ENCODE results near the gene NT5M. TPM values are rescaled to one million over a fixed set of nuclear protein-coding genes. Genes with fewer than 3 reads are reported as not detected.
A peak's percentile ranks its signal among the peaks of the same experiment; 100 is the strongest.

NT5M gene
- total and polyA plus RNA-seq, 9 of the 15 experiments (the other 6 are each of a cell fraction or from before 2014, with no cell fraction given): 0.24 to 10.1 (median 3.4) TPM

DNA sequence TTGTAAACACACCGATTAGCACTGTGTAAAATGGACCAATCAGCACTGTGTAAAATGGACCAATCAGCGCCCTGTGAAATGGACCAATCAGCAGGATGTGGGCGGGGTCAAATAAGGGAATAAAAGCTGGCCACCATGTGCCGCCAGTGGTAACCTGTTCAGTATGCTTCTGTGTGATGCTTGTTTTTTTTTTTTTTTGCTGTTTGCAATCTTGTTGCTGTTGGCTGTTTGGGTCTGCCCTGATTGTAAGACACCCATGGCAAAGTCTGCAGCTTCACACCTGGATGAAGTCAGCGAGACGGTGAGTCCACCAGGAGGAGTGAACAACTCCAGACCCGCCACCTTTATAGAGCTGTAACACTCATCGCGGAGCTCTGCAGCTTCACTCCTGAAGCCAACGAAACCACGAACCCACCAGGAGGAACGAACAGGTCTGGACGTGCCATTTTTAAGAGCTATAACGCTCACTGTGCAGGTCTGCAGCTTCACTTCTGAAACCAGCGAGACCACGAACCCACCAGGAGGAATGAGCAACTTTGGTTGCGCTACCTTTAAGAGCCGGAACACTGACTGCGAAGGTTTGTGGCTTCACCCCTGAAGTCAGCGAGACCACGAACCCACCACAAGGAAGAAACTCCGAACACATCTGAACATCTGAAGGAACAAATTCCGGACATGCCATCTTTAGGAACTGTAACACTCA is 88.6 kb downstream of the NT5M start (continued):
- TF ChIP-seq CAMTA2 (CRISPR knock-in tag; conservative IDR thresholded peaks at IDR 0.05) (no peak), CCNT2 (IDR thresholded peaks at IDR 0.05; ENCODE audit: borderline replicate concordance, extremely low read depth, insufficient read length, low read depth, low read length) (no peak), ARHGAP35 (IDR thresholded peaks at IDR 0.05; ENCODE audit: partially characterized antibody) (no peak), SRSF7 (optimal IDR thresholded peaks at IDR 0.05; ENCODE audit: low read depth, low read length) (no peak), TRIM24 (IDR thresholded peaks at IDR 0.05) (no peak), HLTF (IDR thresholded peaks at IDR 0.05) (no peak), ZNF766 (CRISPR knock-in tag; conservative IDR thresholded peaks at IDR 0.05) (no peak), MIER1 (IDR thresholded peaks at IDR 0.05; ENCODE audit: low read depth) (no peak), FUS (optimal IDR thresholded peaks at IDR 0.05; ENCODE audit: low read depth, low read length) (no peak), ZNF583 (CRISPR knock-in tag; IDR thresholded peaks at IDR 0.05) (no peak), KLF10 (CRISPR knock-in tag; IDR thresholded peaks at IDR 0.05) (no peak), ZNF507 (tag; conservative IDR thresholded peaks at IDR 0.05) (no peak), ZFX (CRISPR knock-in tag; IDR thresholded peaks at IDR 0.05) (no peak), JUND (IDR thresholded peaks at IDR 0.05; ENCODE audit: borderline replicate concordance, low read depth, low read length) (no peak), JUND (tag; IDR thresholded peaks at IDR 0.05; ENCODE audit: borderline replicate concordance, low read depth, low read length) (no peak), ZC3H11A (IDR thresholded peaks at IDR 0.05; ENCODE audit: low read depth, low read length) (no peak), MYC (IDR thresholded peaks at IDR 0.05; ENCODE audit: low read depth, low read length) (0 out of 2 replicates have a peak, but pooled peaks have one; percentile 23), MYC (CRISPR knock-in tag; IDR thresholded peaks at IDR 0.05; ENCODE audit: borderline replicate concordance, low read depth) (no peak)
- TF ChIP-seq, protein P1, sequence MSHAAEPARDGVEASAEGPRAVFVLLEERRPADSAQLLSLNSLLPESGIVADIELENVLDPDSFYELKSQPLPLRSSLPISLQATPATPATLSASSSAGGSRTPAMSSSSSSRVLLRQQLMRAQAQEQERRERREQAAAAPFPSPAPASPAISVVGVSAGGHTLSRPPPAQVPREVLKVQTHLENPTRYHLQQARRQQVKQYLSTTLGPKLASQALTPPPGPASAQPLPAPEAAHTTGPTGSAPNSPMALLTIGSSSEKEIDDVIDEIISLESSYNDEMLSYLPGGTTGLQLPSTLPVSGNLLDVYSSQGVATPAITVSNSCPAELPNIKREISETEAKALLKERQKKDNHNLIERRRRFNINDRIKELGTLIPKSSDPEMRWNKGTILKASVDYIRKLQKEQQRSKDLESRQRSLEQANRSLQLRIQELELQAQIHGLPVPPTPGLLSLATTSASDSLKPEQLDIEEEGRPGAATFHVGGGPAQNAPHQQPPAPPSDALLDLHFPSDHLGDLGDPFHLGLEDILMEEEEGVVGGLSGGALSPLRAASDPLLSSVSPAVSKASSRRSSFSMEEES (CRISPR knock-in tag; IDR thresholded peaks at IDR 0.05): no peak
- TF ChIP-seq, protein P2, sequence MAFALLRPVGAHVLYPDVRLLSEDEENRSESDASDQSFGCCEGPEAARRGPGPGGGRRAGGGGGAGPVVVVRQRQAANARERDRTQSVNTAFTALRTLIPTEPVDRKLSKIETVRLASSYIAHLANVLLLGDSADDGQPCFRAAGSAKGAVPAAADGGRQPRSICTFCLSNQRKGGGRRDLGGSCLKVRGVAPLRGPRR (CRISPR knock-in tag; IDR thresholded peaks at IDR 0.05): no peak
- TF ChIP-seq, protein P3, sequence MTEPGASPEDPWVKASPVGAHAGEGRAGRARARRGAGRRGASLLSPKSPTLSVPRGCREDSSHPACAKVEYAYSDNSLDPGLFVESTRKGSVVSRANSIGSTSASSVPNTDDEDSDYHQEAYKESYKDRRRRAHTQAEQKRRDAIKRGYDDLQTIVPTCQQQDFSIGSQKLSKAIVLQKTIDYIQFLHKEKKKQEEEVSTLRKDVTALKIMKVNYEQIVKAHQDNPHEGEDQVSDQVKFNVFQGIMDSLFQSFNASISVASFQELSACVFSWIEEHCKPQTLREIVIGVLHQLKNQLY (CRISPR knock-in tag; conservative IDR thresholded peaks at IDR 0.05): no peak
- TF ChIP-seq, protein P4, sequence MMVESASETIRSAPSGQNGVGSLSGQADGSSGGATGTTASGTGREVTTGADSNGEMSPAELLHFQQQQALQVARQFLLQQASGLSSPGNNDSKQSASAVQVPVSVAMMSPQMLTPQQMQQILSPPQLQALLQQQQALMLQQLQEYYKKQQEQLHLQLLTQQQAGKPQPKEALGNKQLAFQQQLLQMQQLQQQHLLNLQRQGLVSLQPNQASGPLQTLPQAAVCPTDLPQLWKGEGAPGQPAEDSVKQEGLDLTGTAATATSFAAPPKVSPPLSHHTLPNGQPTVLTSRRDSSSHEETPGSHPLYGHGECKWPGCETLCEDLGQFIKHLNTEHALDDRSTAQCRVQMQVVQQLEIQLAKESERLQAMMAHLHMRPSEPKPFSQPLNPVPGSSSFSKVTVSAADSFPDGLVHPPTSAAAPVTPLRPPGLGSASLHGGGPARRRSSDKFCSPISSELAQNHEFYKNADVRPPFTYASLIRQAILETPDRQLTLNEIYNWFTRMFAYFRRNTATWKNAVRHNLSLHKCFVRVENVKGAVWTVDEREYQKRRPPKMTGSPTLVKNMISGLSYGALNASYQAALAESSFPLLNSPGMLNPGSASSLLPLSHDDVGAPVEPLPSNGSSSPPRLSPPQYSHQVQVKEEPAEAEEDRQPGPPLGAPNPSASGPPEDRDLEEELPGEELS (CRISPR knock-in tag; IDR thresholded peaks at IDR 0.05; ENCODE audit: borderline replicate concordance): no peak
- TF ChIP-seq, protein P5, sequence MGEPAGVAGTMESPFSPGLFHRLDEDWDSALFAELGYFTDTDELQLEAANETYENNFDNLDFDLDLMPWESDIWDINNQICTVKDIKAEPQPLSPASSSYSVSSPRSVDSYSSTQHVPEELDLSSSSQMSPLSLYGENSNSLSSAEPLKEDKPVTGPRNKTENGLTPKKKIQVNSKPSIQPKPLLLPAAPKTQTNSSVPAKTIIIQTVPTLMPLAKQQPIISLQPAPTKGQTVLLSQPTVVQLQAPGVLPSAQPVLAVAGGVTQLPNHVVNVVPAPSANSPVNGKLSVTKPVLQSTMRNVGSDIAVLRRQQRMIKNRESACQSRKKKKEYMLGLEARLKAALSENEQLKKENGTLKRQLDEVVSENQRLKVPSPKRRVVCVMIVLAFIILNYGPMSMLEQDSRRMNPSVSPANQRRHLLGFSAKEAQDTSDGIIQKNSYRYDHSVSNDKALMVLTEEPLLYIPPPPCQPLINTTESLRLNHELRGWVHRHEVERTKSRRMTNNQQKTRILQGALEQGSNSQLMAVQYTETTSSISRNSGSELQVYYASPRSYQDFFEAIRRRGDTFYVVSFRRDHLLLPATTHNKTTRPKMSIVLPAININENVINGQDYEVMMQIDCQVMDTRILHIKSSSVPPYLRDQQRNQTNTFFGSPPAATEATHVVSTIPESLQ (CRISPR knock-in tag; IDR thresholded peaks at IDR 0.05): no peak

All from K562 (cell line).